ENCODE measurements around the gene PEAK1.
"Not testable (repeated sequence)": the region's sequence is repeated elsewhere in the genome, so short reads cannot be mapped to it uniquely, and the experiment has no call there.

GRCh38 chr15:77184352-77184751 is 235.6 kb downstream of the PEAK1 start:
- TF ChIP-seq POLR2A (IDR thresholded peaks at IDR 0.05; ENCODE audit: low read length); GATA1 (IDR thresholded peaks at IDR 0.05; ENCODE audit: low read depth, low read length): not testable (repeated sequence)

All from erythroblast (primary cell).